ENCODE data around the gene GSS.

The GSS gene

DNA sequence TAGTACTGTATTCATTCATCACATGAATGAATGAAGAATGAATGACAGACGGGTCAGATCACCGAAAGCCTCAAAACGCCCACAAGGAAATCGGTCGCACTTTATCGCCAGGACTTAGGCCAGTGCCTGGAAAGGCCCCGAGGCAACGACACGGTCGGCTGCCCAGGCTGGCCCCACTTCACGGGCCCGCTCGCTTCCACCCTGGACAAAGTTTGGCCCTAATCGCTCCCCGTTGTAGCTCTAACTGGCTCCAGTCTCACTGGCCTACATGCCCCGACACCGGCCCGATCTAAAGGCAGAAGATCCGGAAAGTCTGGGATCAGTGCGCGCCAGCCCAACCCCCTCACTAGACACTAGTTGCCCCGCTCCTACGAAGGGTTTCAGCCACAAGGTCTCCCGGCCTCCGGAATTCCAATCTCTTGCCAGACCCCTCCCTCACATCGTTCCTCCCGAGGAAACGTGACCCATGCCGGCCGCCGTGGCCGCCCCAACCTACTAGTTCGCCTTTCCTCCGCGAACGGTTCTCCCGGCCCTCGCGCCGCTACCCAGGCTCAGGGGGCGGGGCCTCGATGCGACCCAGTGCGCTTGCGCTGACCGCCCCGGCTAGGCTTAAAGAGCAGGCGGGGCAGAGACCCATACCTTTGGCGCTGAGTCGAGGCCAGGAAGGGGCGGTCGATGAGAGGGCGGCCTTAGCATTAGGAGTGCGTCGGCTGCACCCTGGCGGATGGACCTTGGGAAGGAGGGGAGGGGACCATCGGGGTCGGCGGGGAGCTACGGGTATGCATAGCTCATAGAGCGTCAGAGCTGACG, at the start of gene GSS, which contains the start of gene MYH7B:
TSS of gene GSS (minus strand) at position 576 of the 810 bp plus-strand sequence. CDS start 3,954 bp downstream, outside the sequence.
TSS of gene MYH7B (plus strand) at position 638 of the 810 bp plus-strand sequence. CDS start 22,138 bp downstream, outside the sequence.
- DNase-seq (ENCODE audit: low spot score): peak; percentile 99

DNA sequence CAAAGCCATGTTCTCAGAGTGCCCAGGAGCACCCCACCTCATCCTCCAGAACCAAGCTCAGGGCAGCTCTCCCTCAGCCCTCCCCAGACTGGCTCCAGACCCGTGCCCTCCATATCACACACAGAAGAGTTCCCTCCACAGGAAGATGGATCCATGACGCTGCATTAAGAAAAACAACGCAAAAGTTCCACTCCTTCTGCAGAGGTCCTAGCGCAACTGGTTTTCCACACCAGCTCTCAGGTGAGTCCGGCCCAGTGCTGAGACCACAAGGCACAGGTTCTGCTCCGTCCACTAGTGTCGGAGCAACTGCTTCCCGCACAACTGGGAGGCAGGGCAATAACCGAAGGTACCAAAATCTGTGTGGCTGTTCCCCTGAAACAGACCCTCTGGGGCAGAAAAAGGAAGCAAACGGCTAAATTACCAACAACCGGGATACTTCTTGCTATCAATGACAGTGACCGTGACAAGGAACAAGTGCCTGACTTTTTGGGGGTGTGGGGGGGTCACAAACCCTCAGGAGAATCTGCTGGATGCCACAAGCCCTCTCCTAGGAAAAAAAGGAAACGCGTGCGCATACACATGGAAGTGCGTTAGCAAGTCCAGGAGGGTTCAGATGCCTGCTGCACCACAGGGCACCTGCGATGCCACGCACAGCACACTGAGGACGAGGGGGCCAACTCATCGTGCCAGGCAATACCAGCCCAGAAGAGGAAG, 49.3 kb upstream of the GSS start:
- no peak for DNase-seq (ENCODE audit: low spot score)

DNA sequence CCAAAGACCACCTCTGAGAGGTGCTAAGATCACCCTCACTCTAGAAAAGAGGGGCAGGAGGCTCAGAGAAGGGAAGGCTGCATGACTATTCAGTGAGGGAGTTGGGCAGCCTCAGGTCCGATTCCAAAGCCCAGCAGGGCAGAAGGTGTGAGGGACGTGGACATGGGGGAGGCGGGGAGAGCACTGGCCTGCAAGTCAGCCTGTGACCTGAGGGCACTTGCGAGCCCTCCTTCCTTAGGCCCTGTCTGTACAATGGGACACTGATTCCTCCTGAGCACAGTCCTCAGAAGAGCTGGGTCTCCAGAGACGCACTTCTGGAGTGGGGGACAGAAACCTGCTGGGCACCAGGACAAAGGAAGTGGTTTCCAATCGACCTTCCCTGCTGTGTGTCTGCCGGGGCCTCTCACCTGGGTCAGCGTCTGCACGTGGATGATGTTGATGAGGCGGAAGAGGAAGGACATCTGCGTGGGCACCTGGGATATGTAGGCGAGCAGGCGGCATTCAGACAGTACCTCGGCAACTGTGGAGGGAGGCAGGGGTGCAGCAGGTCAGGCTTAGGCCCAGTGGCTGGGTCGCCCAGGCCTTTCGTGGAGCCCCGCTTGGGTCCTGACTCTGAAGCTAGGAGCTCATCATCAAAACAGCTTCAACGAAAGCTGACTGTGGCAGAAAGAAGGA, 48.6 kb upstream of the GSS start:
- no peak for DNase-seq (ENCODE audit: low spot score)

- no peak for DNase-seq (ENCODE audit: low spot score)
These were observed 47.8 kb upstream of the GSS start for GRCh38 chr20:35003211-35004031.

DNA sequence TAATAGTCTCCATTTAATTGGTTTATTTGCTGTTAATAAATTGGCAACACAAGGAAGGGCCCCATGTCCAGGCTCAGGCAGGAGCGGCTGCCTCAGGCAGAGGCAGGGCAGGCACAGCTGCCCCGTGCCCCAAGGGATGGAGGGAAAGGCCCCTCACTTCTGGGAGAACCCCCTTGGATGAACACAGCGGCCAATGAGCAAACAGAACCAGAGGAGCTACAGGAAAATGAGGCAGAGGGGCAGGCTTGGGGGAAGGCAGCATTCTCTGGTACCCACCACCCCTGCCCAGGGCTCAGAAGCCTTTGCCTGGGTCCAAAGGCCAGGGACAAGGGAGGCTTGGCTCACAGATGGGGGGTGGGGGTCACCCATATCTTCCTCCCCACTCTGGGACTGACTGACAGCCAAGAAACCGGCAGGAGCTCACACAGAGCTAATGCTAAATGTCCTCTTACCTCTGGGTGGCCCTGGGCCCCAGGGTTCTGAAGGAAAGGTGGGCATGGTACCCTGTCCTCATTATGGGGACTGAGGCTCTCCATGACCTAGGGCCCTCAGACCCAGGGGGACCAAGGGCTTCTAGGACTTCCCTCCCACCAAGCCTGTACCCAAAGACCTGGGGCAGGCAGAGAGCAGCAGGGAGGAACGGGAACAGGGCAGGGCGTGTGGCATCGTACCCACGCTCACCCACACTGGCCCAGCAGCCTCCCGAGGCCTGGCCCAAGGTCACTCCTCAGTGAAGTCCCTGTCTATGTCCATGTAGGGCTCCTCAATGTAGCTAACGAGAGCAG, 47.0 kb upstream of the GSS start:
- no peak for DNase-seq (ENCODE audit: low spot score)

- DNase-seq (ENCODE audit: low spot score): no peak
These were observed 46.2 kb upstream of the GSS start for GRCh38 chr20:35001596-35002362.

DNA sequence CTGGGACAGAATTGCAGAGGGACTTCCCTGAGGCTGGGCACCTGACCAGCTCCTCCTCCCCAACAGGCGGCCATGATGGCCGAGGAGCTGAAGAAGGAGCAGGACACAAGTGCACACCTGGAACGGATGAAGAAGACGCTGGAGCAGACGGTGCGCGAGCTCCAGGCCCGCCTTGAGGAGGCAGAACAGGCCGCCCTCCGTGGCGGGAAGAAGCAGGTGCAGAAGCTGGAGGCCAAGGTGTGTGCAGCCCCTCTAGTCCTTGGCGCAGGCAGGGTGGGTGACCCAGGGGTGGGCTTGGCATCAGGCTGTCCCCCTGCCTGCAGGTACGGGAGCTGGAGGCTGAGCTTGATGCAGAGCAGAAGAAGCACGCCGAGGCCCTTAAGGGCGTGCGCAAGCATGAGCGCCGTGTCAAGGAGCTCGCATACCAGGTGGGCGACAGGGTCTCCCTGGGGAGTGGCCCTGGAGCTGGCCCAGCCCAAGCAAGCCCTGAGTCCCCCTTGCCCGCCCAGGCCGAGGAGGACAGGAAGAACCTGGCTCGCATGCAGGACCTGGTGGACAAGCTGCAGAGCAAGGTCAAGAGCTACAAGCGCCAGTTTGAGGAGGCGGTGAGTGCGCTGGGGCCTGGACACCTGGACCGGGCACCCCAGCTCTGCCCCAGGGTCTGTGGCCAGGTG, 45.5 kb upstream of the GSS start:
- DNase-seq (ENCODE audit: low spot score): no peak

DNA sequence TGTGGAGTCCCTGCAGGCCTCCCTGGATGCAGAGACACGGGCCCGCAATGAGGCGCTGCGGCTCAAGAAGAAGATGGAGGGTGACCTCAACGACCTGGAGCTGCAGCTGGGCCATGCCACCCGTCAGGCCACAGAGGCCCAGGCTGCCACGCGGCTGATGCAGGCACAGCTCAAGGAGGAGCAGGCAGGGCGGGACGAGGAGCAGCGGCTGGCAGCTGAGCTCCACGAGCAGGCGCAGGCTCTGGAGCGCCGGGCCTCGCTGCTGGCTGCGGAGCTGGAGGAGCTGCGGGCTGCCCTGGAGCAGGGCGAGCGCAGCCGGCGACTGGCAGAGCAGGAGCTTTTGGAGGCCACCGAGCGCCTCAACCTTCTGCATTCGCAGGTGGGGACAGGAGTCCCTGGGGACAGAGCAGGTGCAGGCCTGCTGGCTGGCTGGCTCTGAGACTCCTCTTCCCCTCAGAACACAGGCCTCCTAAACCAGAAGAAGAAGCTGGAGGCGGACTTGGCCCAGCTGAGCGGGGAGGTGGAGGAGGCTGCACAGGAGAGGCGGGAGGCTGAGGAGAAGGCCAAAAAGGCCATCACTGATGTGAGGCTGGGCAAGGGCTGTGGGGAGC, 44.8 kb upstream of the GSS start:
- no peak for DNase-seq (ENCODE audit: low spot score)

- DNase-seq (ENCODE audit: low spot score): no peak
These were observed 44.2 kb upstream of the GSS start for GRCh38 chr20:34999782-35000181.

- no peak for DNase-seq (ENCODE audit: low spot score)
These were observed 43.4 kb upstream of the GSS start for GRCh38 chr20:34999021-34999451.

GRCh38 chr20:34998331-34998950, 42.8 kb upstream of the GSS start:
- DNase-seq (ENCODE audit: low spot score): no peak

DNA sequence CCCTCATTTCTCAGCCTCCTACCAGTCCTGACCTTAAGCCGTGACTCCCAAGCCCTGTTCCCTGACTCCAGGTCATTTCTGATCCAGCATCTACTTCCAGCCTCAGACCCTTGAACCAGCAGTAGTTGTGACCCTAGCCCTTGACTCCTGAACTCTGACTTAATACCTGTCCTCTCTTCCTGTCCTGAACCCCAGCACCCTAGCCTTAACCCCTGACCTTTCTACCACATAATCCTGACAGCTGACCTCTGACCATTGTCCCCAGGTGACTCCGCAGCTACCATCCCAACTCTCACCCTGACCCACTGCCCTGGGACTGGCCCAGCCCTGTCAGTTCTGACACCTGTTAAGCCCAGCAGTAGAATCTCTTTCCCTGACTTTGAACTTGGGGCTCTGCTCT, 42.2 kb upstream of the GSS start:
- no peak for DNase-seq (ENCODE audit: low spot score)

- no peak for DNase-seq (ENCODE audit: low spot score)
These were observed 41.5 kb upstream of the GSS start for GRCh38 chr20:34997131-34997561.

- DNase-seq (ENCODE audit: low spot score): no peak
These were observed 40.8 kb upstream of the GSS start for GRCh38 chr20:34996243-34997028.

DNA sequence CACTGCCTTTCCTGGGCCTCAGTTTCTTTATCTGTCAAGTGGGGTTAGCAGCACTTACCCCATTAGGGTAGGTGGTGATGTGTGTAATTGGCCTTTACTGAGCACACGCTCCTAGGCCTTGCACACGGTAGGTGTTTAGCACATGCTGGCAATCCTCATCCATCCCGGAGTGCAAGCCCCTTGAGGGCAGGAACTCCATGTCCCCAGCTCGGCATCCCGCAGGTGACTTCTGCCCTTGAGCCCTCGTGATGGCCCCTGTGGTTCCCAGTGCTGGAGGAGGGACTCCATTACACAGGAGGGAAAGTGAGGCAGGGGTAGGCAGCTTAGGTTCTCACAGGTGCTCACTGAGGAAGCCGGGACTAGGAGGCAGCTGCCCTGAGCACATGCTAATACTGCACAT, 40.1 kb upstream of the GSS start:
- no peak for DNase-seq (ENCODE audit: low spot score)

DNA sequence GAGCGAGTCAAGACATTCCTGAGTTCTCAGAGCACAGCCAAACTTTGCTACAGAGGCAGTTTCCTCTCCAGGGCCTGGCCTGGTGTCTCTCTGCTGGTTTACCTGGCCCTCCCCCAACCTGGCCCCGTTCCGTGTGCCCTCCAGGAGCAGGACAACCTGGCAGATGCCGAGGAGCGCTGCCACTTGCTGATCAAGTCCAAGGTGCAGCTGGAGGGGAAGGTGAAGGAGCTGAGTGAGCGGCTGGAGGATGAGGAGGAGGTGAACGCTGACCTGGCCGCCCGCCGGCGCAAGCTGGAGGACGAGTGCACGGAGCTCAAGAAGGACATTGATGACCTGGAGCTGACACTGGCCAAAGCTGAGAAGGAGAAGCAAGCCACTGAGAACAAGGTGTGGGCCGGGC, 39.6 kb upstream of the GSS start:
- DNase-seq (ENCODE audit: low spot score): no peak

- DNase-seq (ENCODE audit: low spot score): no peak
These were observed 39.0 kb upstream of the GSS start for GRCh38 chr20:34994509-34995131.
